NCI-H2107 (cell line): ENCODE results near the gene AKAP9.
"Not testable (repeated sequence)": the region's sequence is repeated elsewhere in the genome, so short reads cannot be mapped to it uniquely, and the experiment has no call there.

Source experiments
- DNase-seq: peaks from one replicate; lab custom pipeline; 2025; lab: John Stamatoyannopoulos, UW

The AKAP9 gene

DNA sequence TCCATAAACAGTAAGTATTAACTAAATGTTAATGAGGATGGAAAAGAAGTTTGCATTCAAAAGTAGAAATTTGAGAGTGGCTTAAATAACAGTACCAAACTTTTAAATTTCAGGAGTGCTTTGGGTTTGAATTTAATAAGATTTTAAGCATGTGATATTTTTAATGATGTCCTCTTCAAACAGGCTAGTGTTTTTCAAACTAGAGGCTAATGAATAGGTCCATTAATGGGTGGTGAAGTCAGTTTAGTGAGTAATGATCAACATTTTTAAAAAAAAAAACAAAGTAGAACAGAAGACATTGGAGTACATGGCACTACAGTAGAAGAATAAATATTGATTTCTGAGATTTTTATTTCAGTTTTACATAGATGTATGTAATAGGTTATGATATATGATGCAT, 72.9 kb downstream of the AKAP9 start:
- no peak for DNase-seq

DNA sequence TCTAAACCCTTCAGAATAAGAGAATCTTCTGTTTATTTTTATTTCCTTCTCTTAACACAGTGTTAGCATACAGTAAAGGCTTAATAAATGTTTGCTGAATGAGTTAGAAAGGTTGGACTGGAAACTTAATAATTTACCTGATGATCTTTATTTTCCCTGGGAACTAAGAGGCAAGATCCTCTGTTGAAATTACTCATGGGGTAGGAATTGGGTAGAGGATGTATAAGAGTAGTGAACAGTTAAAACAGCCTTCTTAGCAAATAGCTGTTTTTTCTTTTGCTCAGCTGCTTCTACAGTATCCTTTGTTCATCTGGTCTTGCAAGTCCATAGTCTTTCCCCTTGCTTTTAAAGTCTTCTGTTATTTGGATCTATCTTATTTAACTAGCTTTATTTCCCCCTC, 80.0 kb downstream of the AKAP9 start:
- DNase-seq: no peak

DNA sequence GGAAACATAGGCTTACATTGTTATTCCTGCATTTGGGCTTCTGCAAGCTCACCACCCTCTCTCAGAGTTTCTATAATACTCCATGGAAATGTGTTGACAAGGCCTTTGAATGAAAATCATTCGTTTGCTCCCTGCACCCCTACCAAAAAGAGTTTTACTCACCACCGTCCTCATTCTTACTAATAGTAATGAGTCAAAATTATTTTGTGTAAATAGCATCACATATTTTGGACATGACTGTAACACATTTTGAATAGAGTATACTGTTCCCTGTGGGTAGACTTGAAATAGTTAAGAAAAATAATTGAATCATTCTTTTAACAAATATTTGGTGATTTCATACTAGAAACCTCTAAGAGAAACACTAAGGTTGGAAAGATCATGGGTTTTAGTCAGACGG, 84.6 kb downstream of the AKAP9 start:
- DNase-seq: no peak

DNA sequence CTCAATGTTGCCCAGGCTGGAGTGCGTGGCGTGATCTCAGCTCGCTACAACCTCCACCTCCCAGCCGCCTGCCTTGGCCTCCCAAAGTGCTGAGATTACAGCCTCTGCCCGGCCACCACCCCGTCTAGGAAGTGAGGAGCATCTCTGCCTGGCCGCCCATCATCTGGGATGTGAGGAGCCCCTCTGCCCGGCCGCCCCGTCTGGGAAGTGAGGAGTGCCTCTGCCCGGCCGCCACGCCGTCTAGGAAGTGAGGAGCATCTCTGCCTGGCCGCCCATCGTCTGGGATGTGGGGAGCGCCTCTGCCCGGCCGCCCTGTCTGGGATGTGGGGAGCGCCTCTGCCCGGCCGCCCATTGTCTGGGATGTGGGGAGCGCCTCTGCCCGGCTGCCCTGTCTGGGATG, 86.0 kb downstream of the AKAP9 start:
- not testable (repeated sequence) for DNase-seq

DNA sequence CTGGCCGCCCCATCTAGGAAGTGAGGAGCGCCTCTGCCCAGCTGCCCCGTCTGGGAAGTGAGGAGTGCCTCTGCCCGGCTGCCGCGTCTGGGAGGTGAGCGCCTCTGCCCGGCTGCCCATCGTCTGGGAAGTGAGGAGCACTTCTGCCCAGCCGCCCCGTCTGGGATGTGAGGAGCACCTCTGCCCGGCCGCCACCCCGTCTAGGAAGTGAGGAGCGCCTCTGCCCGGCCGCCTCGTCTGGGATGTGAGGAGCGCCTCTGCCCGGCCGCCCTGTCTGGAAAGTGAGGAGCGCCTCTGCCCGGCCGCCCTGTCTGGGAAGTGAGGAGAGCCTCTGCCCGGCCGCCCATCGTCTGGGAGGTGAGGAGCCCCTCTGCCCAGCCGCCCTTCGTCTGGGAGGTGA, 86.5 kb downstream of the AKAP9 start:
- not testable (repeated sequence) for DNase-seq

DNA sequence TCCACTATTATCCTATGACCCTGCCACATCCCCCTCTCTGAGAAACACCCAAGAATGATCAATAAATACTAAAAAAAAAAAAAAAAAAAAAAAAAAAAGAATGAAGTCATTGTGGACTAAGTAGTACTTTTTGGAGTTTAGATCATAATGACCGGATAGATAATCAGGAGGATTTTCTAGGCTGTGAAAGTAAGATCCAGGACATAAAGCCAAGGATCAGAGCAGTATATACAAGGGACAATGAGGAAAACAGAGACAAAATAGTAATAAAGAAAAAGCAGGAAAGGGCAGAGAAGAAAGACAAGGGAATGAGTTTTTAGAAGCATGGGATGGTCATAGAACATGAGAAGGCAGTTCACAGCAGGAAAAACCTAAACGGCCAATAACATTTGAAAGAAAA, 87.6 kb downstream of the AKAP9 start:
- no peak for DNase-seq

DNA sequence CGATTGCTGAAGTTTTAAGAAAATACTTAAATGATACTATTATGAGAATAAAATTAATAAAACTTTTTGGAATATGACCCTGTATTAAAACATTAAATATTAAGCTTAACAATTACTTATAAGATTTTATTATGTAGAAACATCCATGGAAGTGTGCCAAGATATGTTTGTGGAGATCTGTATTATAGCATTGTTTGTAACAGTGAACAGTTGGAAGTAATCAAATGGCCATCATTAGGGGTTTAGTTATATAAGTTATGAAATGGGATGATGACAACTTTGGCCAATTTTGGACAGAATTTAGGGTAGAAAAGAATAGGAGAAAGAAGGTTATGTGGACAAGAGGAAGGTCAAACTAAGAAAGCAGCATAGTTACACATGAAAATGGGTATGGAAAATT, 88.0 kb downstream of the AKAP9 start:
- DNase-seq: no peak

DNA sequence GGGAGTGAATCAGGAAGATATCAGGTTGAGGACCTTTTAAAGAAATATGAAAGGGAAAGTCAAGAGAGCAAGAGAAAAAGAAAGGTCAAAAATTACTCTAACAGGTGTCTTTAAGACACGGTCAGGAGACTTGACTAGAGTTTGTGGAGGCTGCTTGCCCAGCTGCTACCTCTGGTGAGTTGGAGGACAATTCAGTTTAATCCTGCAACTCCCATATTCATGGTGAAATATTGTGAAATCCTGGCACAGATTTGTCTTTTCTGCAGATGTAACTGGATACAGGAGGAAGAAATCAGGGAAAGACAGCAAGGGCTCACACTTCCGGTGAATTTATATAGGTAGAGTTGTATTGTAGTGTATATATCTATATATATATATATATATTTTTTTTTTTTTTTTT, 93.5 kb downstream of the AKAP9 start:
- no peak for DNase-seq

DNA sequence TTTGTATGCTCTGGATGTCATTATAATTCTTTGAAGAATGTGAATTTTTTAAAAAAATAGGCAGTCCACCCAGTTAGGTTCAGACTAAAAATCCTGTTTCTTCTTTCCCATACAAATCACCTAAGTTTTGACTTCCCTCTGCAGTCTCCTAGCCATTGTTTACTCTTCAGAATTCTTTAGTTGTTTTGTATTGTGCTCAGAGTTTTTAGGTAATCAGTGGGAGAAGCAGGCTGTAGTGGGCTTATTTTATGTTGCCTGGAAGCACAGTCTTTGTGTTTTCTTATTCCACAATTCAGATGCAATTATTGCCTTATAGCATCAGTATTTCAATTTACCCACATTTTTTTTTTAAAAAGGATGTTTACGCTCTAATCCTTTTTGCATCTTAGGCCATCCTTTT, 94.9 kb downstream of the AKAP9 start:
- DNase-seq: no peak

DNA sequence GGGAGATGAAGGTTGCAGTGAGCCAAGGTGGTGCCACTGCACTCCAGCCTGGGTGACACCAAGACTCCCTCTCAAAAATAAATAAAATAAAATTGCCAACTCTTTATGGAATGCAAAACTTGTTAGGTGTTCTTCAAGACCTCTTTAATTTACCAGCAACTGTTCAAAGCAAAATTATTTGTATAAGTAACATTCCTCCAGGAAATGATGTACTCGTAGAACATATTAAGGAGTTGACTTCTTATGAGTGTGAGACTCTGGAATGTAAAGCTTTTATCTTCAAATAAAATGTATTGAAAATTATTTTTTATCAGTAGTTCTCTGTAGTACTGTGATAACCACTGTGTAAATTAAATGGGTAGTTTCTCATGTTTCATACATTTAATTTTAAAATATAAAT, 99.2 kb downstream of the AKAP9 start:
- no peak for DNase-seq

DNA sequence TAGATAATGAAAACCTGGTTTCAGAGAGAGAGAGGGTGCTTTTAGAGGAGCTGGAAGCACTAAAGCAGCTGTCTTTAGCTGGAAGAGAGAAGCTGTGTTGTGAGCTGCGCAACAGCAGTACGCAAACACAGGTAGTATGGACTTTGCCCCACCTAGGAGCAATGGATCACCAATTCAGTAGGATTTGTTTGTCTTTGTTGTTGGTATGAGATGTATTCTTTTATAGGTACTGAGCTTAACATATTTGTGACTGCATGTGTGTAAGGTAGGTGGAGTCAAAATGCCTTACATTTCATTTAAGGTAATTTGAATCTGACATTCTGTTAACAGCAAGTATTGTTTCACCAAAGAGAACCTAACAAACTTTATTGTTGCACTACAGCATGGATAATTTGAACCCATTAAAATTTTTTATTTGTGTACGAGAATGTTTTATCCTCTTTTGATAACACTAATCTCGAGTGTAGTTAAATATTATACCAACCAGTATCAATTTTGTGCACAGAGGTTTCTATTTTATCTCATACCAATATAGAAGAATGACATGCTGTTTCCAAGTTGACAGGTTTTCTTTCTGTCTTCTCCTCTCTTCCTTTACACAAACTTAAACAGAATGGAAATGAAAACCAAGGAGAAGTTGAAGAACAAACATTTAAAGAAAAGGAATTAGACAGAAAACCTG, 101.5 kb downstream of the AKAP9 start:
- no peak for DNase-seq

DNA sequence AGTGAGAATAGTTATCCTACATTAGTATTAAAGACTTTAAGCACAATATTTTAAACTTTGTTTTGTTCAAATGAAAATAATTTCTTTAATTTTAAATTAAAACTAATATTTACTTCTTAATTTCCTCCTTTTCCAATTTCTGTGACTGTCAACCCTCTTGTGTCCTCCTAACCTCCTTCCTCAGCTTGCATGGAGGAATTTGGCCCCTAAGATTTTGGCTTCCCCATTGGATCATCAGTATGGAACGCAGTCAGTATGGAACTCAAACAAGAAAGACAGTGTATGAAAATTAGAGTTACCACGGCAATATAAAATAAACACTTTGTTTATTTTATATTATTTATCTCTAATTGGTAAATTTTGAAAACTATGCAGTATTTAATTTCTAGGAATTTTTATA, 102.4 kb downstream of the AKAP9 start:
- DNase-seq: no peak

DNA sequence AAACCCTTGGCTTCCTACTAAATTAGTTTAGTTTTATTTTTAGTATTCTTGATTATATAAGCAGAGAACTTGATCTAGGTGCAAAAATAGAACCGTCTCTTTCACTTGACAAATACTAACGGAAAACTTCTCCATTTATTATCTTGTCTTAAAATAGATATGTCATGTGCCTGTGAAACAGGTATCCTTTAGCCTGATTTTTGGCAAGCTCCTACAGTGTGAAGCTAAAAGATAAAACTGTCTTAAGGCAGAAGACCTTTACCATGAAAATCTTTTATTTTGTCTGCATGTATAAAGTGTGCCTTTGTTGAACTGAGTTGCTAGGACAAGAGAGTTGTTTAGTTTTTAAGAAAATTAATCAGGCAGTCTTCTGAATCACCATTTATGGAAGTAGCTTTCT, 103.0 kb downstream of the AKAP9 start:
- no peak for DNase-seq

DNA sequence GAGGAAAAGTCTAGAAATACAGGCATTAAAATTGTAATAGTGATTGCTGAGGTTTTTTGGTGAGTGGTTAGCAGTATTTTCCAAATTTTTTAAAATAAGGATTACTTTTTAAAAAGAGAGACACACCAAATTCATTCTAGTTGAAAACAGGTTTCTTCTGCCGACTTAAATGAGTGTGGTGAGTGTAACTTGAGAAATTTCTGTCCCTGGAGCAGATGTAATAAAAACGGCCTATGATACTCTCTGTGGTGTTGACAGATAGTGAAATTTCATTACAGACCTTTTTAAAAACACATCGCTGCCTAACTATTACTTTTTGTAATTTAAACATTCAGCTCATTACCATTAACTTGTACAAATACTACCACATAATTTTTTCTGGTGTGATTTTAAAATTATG, 103.5 kb downstream of the AKAP9 start:
- no peak for DNase-seq

DNA sequence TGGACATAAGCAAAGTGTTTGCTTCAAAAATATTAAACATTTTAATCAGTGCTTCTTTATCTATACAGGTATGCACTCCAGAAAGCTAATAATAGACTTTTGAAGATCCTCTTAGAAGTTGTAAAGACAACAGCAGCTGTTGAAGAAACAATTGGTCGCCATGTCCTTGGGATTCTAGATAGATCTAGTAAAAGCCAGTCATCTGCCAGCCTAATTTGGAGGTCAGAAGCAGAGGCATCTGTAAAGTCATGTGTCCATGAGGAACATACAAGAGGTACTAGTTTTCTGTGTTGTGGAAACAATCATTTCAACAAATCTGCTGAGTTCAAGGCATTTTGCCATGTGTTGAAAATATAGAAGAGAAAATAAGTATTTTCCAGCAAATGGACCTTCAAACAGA, 104.3 kb downstream of the AKAP9 start:
- no peak for DNase-seq

DNA sequence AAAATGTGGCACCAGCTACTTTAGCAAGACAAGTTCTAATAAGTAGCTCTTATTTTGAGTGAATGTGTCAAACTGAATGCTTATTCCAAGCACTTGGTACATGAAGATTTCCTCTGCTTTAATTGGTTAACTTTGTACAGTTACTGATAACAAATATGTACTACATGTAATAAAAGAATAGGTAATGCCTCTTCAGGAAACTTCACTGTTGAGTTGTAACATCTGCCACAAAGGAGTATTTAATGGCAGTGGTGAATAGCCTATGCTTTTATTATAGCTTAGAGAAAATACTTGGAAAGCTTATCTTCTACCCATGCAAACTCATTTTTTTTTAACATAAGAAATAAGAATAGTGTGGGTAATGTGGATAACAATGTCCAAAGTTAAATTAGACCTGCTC, 111.0 kb downstream of the AKAP9 start:
- no peak for DNase-seq

DNA sequence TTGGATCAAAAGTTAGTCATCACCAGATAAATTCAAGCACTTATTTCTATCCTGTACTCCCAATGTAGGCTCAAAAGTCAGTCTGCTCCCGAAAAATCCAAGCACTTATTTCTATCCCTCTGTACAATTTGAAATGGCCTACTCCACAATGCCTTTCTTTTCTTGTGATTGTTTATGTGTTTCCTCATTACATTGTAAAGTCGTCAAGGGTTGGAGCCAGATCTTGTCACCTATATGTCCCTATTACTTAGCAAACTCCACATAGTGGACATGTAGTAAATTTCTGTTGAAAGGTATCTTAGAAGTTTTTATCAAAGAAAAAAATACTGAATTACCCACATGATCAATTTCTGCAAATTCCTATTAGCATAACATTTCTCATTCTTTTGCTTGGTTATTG, 111.5 kb downstream of the AKAP9 start:
- DNase-seq: no peak

DNA sequence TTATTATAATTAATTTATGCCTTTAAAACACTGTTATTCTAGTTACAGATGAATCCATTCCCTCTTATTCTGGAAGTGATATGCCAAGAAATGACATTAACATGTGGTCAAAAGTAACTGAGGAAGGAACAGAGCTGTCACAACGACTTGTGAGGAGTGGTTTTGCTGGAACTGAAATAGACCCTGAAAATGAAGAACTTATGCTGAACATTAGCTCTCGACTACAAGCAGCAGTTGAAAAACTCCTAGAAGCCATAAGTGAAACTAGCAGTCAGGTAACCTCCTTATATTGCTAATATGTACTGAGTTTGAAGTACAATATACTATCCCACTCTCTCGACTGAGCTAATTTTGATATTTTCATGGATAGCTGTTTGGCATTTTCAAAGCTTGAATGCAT, 112.0 kb downstream of the AKAP9 start:
- no peak for DNase-seq

DNA sequence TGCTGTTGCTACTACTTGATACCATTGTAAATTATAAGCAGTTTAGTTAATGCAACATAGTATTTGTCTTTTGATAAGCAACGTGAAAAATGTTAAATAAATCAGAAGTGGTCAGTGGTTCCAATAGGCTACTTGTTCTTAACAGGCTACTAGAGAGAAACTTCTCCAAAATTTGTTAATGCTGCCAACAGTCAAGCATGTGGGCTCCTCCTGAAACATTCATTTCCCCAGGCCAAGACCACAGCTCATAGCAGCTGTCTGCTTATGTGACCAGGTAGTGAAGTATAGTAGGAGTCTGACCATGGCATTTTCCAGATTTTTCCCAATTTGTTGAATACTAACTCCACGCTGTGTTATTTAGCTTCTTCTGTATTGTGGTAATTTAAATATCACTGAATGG, 112.7 kb downstream of the AKAP9 start:
- DNase-seq: no peak

DNA sequence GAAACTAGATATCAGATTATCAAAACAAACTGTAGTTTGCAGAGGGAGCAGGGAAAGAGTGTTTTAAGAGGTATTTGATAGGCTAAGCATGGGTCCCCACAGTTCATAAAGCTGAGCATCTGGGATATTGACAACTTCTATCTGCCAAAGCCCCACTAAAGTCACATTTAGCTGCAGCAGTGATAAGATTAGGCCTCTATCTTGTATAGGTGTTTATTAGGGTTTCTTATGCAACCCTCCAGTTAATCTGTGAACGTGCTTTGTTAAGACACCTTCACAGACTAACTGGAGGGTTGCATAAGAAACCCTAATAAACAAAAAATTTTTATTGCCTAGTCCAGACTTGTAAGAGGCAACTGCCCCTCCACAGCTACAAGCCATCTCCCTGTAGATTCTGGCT, 115.6 kb downstream of the AKAP9 start:
- DNase-seq: no peak

DNA sequence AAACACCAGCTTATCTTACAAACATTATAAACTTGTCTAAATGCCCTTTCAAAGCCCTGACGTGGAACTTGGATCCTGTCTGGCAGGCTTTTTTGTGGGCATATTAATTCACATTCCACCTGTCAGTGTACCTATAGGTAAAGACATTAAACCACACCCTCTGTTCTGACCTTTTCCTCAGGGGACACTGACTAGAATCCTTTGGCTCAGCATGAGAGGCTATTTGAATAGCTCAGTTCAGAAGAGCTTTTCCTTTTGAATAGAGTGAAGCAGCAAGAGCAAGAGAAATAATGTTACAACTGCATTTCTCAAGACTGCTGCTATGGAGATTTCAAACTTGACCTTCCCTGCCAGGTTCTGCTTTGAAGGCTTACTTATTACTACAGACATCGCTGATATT, 116.7 kb downstream of the AKAP9 start:
- peak; percentile 37 for DNase-seq

DNA sequence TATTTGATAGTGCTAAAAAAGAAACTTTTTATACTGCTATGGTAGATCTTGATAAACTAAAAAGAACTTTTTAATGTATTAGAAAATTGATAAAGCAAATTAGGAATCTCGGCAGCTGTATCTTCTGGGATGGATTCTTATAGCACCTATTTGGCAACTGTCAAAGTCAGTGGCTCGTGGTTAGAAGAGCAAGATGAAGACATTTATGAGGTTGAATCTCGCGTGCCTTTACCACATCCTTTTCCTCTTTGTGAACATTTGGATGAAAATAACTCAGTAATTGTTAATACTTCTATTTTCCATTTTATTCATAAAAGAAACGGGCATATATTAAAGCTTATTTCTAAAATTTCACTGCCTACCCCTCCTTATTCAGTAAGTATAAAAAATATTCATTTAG, 117.4 kb downstream of the AKAP9 start:
- no peak for DNase-seq

DNA sequence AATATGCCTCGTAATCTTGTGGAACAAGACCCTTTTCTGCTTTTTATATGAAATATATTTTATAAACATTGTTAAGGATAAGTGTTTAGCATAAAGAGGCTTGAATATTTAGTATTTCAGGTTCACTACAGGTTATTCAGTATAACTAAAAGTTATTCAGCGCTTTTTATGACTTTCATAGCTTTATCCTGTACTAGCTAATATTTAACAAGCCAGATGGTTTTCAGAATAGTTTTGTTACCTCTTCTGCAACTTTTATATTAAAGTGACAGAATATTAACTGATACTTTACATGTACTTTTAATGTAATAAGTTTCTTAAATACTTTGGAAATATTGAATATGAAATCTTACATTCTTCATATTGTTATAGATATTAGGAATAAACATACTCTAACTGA, 118.2 kb downstream of the AKAP9 start:
- DNase-seq: no peak

DNA sequence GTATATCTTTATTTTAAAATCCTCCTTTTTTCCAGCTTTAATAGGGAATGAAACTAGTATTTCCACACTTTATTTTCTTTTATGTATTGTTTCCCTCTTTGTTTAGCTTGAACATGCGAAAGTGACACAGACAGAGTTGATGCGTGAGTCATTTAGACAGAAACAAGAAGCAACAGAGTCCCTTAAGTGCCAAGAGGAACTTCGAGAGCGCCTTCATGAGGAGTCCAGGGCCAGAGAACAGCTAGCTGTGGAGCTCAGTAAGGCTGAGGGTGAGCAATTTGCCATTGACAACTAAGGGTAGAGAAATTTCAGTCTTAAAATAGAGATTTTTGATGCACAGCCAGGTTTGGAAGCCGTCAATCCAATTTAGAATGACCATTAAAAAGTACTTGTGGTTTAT, 120.5 kb downstream of the AKAP9 start:
- no peak for DNase-seq
